Central memory CD8-positive, alpha-beta T cell (primary cell): ENCODE data around the gene DCTN3.

Experiments used
- ATAC-seq: fragments of 150-1000 bp; cut with Tn5 transposase; replicated peaks from 2 replicates; pipeline ENCODE4 v1.10.0; 2022; ENCODE audit warnings: mild to moderate bottlenecking, moderate FRiP score, moderate number of reproducible peaks; ENCODE audit not compliant: poor library complexity, severe bottlenecking; ENCODE audit errors: extremely low read depth
- DNase-seq, 2 donors: peaks; one replicate each; pipeline ENCODE4 v3.0.0; 2021; ENCODE audit warnings: low spot score in 2 of 2
- H3K27ac Mint-ChIP-seq: one replicate; pipeline ENCODE4 v1.8.0; 2022; ENCODE audit warnings: low read depth, mild to moderate bottlenecking, moderate library complexity, mixed read lengths
- H3K27me3 Mint-ChIP-seq: one replicate; pipeline ENCODE4 v1.8.0; 2022; ENCODE audit warnings: mixed read lengths
- H3K36me3 Mint-ChIP-seq: one replicate; pipeline ENCODE4 v1.8.0; 2022; ENCODE audit warnings: mild to moderate bottlenecking, moderate library complexity, mixed read lengths; ENCODE audit not compliant: insufficient read depth
- H3K4me1 Mint-ChIP-seq: one replicate; pipeline ENCODE4 v1.8.0; 2022; ENCODE audit warnings: mixed read lengths
- H3K4me3 Mint-ChIP-seq: one replicate; pipeline ENCODE4 v1.8.0; 2022; ENCODE audit warnings: mild to moderate bottlenecking, moderate library complexity, mixed read lengths
- H3K9me3 Mint-ChIP-seq: one replicate; pipeline ENCODE4 v1.8.0; 2022; ENCODE audit warnings: mixed read lengths

DCTN3 gene

DNA sequence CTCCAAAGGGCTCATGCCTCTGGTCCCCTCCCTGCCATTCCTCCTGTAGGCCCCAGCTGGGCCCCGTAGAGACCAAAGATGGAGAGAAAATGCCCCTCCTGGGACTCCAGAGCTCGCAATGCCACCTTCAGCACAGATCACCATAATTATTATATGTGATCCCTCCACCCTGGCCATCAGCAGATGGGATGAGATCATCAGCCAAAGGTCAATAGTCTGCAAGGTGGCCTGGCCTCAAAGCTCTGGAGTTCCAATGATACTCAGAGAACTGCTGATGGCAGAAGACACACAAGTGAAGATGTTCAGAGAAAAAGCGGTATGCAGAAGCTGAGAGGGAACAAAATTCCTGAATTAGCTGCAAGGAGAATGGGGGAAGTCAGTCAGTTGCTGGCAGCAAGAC, 13.4 kb downstream of the DCTN3 start:
- no peak overlapping the region for H3K4me3 Mint-ChIP-seq
- no peaks in the 10 kb centered on the region for H3K27me3 Mint-ChIP-seq
- ATAC-seq, result no peak

DNA sequence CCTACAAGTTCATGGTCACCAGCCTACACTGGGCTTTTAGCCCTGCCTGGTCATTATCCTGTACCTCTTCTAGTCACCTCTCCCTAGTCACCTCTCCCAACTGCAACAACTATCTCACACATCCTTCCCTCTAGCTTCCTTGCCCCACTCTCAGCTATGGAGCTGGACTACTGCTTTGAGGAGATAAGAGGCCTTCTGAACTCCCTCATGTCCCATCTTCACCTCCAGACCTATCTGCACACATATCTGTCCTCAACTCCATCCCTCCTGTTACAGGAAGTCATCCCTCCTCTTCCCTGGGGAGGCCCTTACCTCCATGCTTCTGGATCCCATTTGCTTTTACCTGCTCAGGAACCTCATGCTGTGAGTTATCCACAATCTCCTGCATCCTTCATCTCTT, 14.1 kb downstream of the DCTN3 start:
- Mint-ChIP-seq H3K27ac (no peak overlapping the region), H3K4me1 (peaks cover 10% of the 10 kb centered on the region), H3K4me3 (no peak overlapping the region), H3K27me3 (no peaks in the 10 kb centered on the region), H3K9me3 (no peaks in the 10 kb centered on the region), H3K36me3 (peaks cover 4% of the 10 kb centered on the region)
- no peak for ATAC-seq
- DNase-seq, result no peak

More for the DNA sequence above, 13.4 kb downstream of the DCTN3 start:
- H3K4me1 Mint-ChIP-seq, result peaks cover 17% of the 10 kb centered on the region
- peaks cover 6% of the 10 kb centered on the region for H3K36me3 Mint-ChIP-seq
- H3K27ac Mint-ChIP-seq, result no peak overlapping the region
- H3K9me3 Mint-ChIP-seq, result no peaks in the 10 kb centered on the region
- DNase-seq, result no peak

DNA sequence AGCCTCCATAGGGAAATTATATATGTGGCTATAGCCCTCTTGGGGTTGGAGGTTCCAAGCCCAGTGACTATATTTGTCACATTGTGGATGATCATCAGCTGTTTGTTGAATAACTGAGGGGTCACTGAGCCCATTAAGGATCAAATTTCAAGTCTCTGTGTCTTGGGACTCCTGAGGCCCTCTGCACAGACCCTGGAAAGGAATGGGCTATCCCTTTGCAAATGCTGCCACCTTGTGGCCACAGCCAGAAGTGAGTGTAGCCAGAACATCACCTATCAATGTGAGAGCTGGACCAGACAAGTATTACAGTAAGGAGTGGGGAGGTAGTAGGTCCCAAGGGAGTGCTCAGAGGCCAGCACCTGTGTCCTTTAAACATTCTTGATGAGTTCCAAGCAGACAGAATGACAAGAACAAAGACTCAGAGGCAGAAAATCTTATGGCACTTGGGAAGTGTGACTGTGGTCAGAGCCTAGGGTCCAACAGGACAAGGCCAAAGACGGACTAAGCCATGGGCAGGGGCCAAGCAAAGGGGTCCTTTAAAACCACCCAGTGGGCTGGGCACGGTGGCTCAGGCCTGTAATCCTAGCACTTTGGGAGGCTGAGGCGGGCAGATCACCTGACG, 16.6 kb downstream of the DCTN3 start:
- H3K27me3 Mint-ChIP-seq, result no peaks in the 10 kb centered on the region
- peaks cover 4% of the 10 kb centered on the region for H3K36me3 Mint-ChIP-seq
- no peak overlapping the region for H3K27ac Mint-ChIP-seq
- peak; percentile 77 for ATAC-seq
- peak; percentile 62 to 77 for DNase-seq
- no peaks in the 10 kb centered on the region for H3K9me3 Mint-ChIP-seq
- no peaks in the 10 kb centered on the region for H3K4me1 Mint-ChIP-seq
- no peak overlapping the region for H3K4me3 Mint-ChIP-seq

DNA sequence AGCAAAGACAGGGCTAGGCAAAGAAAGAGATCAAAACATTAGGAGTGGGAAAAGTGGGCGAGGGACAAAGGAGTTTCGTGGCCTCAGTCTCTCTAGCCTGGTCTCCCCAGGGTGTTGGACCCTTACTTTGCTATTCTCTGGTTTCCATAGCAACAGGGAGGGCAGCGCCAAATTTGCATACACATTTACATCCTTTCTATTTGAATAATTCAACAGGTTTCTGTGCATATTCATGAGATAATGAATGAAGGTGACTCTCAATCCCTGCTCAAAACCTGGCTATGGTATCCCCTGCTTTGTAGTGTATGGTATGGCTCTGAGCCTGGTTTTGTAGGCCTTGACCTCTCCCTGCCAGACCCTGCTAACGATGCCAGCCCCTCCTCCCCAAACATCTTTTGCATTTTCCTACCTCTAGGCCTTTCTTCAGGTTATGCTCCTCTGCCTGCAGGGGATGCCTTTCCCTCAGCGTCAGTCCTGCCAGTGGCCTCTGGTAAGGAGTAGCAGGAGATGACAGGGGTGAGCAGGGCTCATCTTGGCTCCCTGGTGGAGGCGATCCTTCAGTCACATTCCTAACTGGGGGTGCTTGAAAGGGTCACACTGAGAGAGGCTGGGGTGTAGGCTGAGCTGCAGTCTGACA, 18.2 kb downstream of the DCTN3 start:
- no peak overlapping the region for H3K4me3 Mint-ChIP-seq
- H3K36me3 Mint-ChIP-seq, result peaks cover 4% of the 10 kb centered on the region
- H3K4me1 Mint-ChIP-seq, result no peaks in the 10 kb centered on the region
- ATAC-seq, result no peak
- H3K27me3 Mint-ChIP-seq, result peaks cover 9% of the 10 kb centered on the region
- H3K9me3 Mint-ChIP-seq, result no peaks in the 10 kb centered on the region
- no peak for DNase-seq
- H3K27ac Mint-ChIP-seq, result no peak overlapping the region

DNA sequence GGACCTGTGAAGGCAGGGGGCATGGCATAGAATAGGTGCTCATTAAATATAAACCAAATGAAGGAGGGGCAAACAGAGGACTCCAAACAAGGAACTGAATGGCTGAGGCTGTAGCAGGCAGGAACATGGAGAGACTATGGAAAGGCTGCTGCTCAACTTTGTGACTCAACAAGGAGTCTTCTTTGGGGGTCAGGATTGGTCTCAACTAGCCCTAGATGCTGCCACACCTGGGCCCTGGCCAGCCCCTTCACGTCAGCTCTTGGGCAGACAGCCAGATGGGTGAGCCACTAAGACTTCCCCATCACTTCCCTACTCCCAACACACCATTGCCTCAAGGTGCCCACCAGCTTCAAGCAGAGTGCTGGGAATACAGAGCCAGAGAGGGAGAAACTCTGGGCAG, 19.4 kb downstream of the DCTN3 start:
- no peak for ATAC-seq
- DNase-seq, result no peak
- H3K4me3 Mint-ChIP-seq, result no peak overlapping the region
- H3K36me3 Mint-ChIP-seq, result peaks cover 4% of the 10 kb centered on the region
- H3K27me3 Mint-ChIP-seq, result peaks cover 18% of the 10 kb centered on the region
- H3K4me1 Mint-ChIP-seq, result no peaks in the 10 kb centered on the region
- no peak overlapping the region for H3K27ac Mint-ChIP-seq
- H3K9me3 Mint-ChIP-seq, result no peaks in the 10 kb centered on the region

DNA sequence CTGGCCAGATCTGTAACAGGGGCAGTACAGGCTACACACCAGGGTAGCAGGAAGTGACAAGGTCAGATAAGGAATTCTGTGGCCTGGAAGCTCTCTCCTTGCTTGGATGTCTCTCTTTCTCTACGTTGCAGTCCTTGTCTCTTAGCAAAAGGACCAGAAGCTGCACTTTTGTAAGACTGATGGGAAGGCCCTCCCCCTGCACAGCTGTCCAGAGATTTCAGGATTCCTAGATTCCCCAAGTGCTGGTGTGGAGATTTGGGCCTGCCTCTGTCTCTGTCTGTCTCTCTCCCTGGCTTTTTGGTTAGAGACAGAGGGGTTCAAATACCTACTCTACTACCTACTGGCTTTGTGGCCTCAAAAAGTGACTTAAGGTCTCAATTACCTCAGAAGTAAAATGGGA, 20.7 kb downstream of the DCTN3 start:
- no peak for ATAC-seq
- H3K27ac Mint-ChIP-seq, result peak overlapping the region; percentile 7
- peaks cover 2% of the 10 kb centered on the region for H3K36me3 Mint-ChIP-seq
- no peaks in the 10 kb centered on the region for H3K4me1 Mint-ChIP-seq
- DNase-seq, result no peak
- H3K27me3 Mint-ChIP-seq, result peaks cover 21% of the 10 kb centered on the region
- H3K4me3 Mint-ChIP-seq, result no peak overlapping the region
- no peaks in the 10 kb centered on the region for H3K9me3 Mint-ChIP-seq

DNA sequence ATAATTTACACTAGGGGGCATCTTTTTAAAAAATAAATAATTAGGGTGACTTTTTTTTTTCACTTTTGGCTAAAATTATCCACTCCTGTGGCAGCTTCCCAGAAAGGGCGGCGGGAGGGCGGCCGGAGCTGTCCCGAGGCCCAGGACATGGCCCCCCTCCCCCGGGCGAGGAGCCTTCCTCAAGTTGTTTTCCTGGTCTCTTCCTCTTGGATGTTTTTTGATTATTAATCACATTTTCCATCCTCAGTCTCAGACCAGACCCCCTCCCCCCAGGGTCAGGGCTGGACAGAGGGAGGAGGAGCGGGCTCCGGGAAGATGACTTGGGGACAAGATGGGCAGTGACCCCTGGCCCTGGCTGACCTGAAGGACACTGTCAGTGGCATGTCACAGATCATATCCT, 26.1 kb downstream of the DCTN3 start:
- Mint-ChIP-seq H3K9me3 (no peaks in the 10 kb centered on the region), H3K4me3 (no peak overlapping the region), H3K27ac (no peak overlapping the region), H3K27me3 (peaks cover 58% of the 10 kb centered on the region), H3K4me1 (peaks cover 18% of the 10 kb centered on the region), H3K36me3 (peaks cover 4% of the 10 kb centered on the region)
- ATAC-seq (no peak), DNase-seq (no peak)

DNA sequence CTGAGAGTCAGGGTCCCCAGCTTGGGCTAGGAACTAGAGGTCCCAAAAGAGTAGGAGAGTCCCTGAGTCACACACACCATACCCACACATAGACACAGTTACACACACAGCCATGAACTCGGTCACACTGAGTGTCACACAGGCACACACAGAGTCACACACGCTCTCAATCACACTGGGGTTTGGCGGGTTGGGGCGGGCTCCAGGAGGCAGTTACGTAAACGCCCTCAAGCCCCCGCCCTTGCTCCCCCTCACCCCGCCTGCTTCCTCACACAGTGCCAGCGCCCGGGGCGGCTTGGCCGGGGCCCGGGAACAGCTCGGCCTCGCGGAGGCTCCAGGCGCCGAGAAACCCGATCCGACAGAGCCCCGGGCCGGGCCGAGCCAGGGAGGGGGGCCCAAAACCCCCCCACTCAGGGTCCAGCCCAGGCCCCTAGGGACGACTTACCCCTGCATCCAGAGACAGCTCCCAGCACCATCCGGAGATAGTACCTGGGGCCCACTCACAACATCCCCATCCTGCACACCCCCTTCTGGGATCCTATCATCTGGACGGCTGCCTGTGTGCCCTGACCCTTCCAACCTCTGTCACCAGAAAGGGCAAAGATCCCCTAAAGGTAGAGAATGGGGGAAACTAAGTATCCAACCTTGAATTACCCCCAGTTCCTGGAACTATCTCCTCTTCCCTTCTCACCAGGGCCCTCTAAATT, 27.2 kb downstream of the DCTN3 start:
- ATAC-seq (no peak), DNase-seq (no peak)
- peak overlapping the region; percentile 80 for H3K4me3 Mint-ChIP-seq
- peaks cover 28% of the 10 kb centered on the region for H3K4me1 Mint-ChIP-seq
- peaks cover 68% of the 10 kb centered on the region for H3K27me3 Mint-ChIP-seq
- H3K9me3 Mint-ChIP-seq, result no peaks in the 10 kb centered on the region
- no peak overlapping the region for H3K27ac Mint-ChIP-seq
- peaks cover 4% of the 10 kb centered on the region for H3K36me3 Mint-ChIP-seq

DNA sequence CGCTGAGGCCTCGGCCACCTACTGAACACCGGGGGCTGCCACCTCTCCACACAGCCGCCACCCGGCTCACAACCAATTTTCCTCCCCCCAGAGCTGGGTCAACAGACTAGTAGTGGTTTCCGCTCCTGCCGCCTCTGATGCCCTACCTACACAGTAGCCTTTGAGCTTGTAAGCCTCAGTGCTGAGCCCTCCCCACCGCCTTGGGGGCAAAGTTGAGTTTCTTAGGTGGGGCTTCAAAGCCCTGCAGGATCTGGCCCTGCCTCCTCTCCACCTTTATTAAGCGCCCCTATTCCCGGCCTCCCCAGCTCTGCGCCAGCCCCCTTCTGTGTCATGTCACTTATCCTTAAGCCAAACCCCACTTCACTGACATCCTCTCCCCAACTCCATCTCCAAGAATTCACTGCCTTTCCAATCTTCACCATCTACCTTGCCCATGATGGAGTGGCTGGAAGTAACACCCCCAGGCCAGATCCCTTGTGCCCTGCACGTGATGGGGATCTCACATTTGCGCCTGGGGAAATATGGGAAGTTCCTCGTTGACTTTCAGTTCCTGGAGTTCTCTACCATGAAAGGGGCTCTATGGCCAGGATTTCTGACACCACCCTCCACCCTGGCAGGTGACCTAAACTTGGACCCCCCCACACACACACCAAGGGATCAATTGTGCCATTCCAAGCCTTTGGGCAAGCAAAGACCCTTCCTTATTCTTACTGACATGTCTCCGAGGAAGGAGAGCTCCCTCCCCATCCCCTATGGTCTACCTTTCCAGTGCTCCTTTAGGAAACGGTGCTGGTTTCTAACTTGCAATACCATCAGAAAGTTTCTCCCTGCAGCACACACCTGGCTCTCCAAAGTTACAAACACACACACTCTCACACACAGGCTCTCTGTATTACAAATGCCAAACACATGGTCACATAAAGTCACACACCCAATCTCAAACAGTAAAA, 28.1 kb downstream of the DCTN3 start:
- Mint-ChIP-seq H3K4me3 (peak overlapping the region; percentile 80), H3K9me3 (no peaks in the 10 kb centered on the region), H3K27me3 (peaks cover 68% of the 10 kb centered on the region), H3K36me3 (peaks cover 4% of the 10 kb centered on the region), H3K27ac (no peak overlapping the region), H3K4me1 (peaks cover 28% of the 10 kb centered on the region)
- no peak for DNase-seq
- ATAC-seq, result no peak

DNA sequence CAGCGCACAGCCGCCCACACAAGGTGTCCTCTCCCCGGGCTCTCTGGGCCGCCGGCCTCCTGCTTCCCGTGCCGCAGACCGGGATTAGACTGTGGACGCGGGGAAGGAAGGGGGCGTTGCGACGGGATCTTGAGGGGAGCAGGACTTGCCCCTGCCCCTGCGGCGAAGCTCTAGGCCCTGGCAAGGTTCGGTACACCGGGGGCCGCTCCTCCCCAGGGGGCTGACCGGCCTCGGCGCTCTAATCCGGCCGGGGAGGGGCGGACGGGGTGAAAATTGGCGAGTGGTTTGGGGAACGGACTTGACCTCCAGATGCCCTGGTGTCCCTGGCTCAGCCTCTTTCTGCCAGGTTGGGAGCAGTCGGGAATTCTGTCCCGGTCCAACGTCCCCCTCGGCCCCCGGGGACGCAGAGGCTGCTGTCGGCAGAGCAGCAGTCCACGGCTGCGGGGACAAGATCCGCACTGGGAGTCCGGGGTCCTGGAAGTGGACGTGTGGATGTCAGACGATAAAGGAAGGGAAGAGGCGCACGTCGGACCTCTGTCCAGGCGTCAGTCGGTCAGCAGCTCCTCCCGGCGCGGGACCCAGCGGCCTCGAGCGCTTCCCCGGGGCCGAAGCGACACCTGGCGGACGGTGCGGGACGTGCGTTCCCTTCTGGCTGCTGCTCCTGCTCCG, 28.9 kb downstream of the DCTN3 start:
- H3K36me3 Mint-ChIP-seq, result peaks cover 4% of the 10 kb centered on the region
- H3K27me3 Mint-ChIP-seq, result peaks cover 72% of the 10 kb centered on the region
- no peak overlapping the region for H3K27ac Mint-ChIP-seq
- H3K4me1 Mint-ChIP-seq, result peaks cover 28% of the 10 kb centered on the region
- H3K9me3 Mint-ChIP-seq, result no peaks in the 10 kb centered on the region
- DNase-seq, result peak; percentile 56 to 72
- peak; percentile 48 for ATAC-seq
- H3K4me3 Mint-ChIP-seq, result peak overlapping the region; percentile 80

DNA sequence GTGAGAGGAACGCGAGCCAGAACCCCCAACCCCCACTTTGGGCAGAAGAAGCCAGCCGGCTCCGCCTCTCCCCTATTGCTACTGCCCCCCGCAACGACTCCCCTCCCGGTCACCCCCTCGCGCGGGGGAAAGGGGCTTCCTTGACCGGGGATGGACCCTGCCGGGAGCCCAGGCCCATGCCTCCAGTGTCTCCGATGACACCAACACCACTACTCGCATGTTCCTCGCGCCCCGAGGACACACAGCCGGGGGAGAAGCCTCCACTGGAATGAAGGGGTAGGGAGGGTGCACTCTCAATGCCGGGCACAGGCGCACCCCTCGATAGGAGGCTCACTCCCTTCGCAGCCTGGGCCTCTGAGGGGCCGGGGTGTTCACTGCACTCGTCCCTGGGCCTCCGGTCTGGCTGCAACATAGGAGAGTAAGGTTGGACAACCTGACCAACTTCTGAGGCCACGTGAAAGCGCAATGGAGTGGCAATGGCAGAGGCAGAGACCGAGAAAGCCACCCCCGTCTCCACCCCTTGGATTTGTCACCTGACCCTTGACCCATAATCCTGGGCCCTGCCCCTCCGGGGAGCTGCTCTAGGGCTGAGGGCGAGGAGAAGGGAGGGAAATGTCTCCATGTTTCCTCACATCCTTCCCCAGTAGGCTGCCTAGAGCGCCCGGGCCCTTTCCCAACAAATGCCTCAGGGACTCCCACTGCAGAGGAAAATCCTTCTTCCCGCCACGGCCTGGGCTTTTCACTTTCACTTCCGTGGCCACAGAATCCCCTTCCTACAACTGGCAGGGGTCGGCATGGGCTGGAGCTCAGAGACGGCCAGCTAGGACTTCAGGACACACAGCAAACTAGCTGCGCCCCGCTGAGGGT, 29.7 kb downstream of the DCTN3 start:
- peaks cover 28% of the 10 kb centered on the region for H3K4me1 Mint-ChIP-seq
- peaks cover 72% of the 10 kb centered on the region for H3K27me3 Mint-ChIP-seq
- H3K27ac Mint-ChIP-seq, result no peak overlapping the region
- peaks cover 4% of the 10 kb centered on the region for H3K36me3 Mint-ChIP-seq
- no peak for ATAC-seq
- H3K9me3 Mint-ChIP-seq, result no peaks in the 10 kb centered on the region
- no peak for DNase-seq
- peak overlapping the region; percentile 80 for H3K4me3 Mint-ChIP-seq
